HL-60 (cell line): ENCODE data around the gene POLDIP3.

Source experiments
- DNase-seq, 2 experiments: peaks; one replicate each; pipeline ENCODE4 v3.0.0-alpha.2; 2010 to 2020; ENCODE audit warnings: low read depth in 1 of 2, low spot score in 1 of 2
- H3K27ac ChIP-seq: fragments of 250-450 bp; sonication (Bioruptor Pico); replicated peaks from 2 replicates; pipeline ENCODE4 v1.5.1; 2020; ENCODE audit warnings: mild to moderate bottlenecking, moderate library complexity
- H3K27me3 ChIP-seq: fragments of 250-450 bp; sonication (Bioruptor Pico); 2 replicates; pipeline ENCODE4 v1.5.1; 2021; ENCODE audit warnings: mild to moderate bottlenecking, moderate library complexity; ENCODE audit not compliant: insufficient read depth, poor library complexity, severe bottlenecking
- H3K4me3 ChIP-seq: replicated peaks from 2 replicates; pipeline ENCODE4 v1.5.1; 2011; ENCODE audit warnings: mild to moderate bottlenecking, control low read depth, low read length; ENCODE audit not compliant: insufficient read depth
- CTCF ChIP-seq: IDR thresholded peaks from one replicate; pipeline ENCODE4 v1.5.1; 2011; ENCODE audit warnings: low read length, control low read depth, inconsistent platforms; ENCODE audit not compliant: insufficient read depth
- GABPA ChIP-seq: IDR thresholded peaks from 2 replicates; pipeline ENCODE4 v1.6.1; 2012; ENCODE audit warnings: low read depth
- POLR2AphosphoS5 ChIP-seq: IDR thresholded peaks from 2 replicates; pipeline ENCODE4 v1.6.1; 2012; ENCODE audit warnings: low read depth
- REST ChIP-seq: IDR thresholded peaks from 2 replicates; pipeline ENCODE4 v1.6.1; 2012; ENCODE audit warnings: low read depth; ENCODE audit not compliant: insufficient replicate concordance
- SPI1 ChIP-seq: IDR thresholded peaks from 2 replicates; pipeline ENCODE4 v1.6.1; 2012; ENCODE audit warnings: low read depth, mild to moderate bottlenecking, borderline replicate concordance
- long read RNA-seq: library from polyadenylated mRNA; unstranded; transcript quantifications from one replicate; pipeline ENCODE4 v2.0.0, GENCODE V29; 2020

Gene POLDIP3
- long read RNA-seq, transcript POLDIP3-201 (9 exons, 3,441 nt): major isoform, 526 of 964 reads
- long read RNA-seq, transcript POLDIP3-203 (8 exons, 3,323 nt): minor isoform, 330 of 964 reads
- long read RNA-seq, transcript POLDIP3-205 (9 exons, 3,491 nt): minor isoform, 12 of 964 reads
- long read RNA-seq, partial matches to known transcripts: 20 of 964 reads
- long read RNA-seq, other reads (novel, unspliced or antisense): 76 of 964 reads

GRCh38 chr22:42614312-42615091 lies at the start of gene POLDIP3:
Gene POLDIP3 (minus strand): TSS chr22:42614883. CDS start chr22:42614857, 26 bp downstream.
- Histone ChIP-seq H3K4me3 (peak within 1 kb of the TSS; percentile 69), H3K27ac (peak within 1 kb of the TSS; percentile 99), H3K27me3 (no peaks in the 10 kb centered on the region)
- peak; percentile 96 to 98 for DNase-seq
- peak; percentile 24; the same call in 1 of the 2 replicates for TF ChIP-seq SPI1
- no peak for TF ChIP-seq POLR2AphosphoS5
- TF ChIP-seq REST: peak; percentile 71
- TF ChIP-seq CTCF: no peak
- peak; percentile 89 for TF ChIP-seq GABPA

GRCh38 chr22:42661985-42662831 lies 47.5 kb upstream of the POLDIP3 start:
- H3K27ac ChIP-seq: no peak overlapping the region
- H3K4me3 ChIP-seq: peak overlapping the region; percentile 42
- TF ChIP-seq CTCF (peak; percentile 42), REST (no peak)
- peak in 1 of 2 experiments; percentile 65 for DNase-seq
- peaks cover 8% of the 10 kb centered on the region for H3K27me3 ChIP-seq

GRCh38 chr22:42656578-42656977 lies 41.9 kb upstream of the POLDIP3 start:
- no peak for DNase-seq
- no peaks in the 10 kb centered on the region for H3K27me3 ChIP-seq
- no peak overlapping the region for H3K27ac ChIP-seq
- H3K4me3 ChIP-seq: no peak overlapping the region
- TF ChIP-seq REST: no peak
- no peak for TF ChIP-seq CTCF
- TF ChIP-seq GABPA: no peak
- TF ChIP-seq SPI1: no peak
- no peak for TF ChIP-seq POLR2AphosphoS5
